ENCODE data around the gene PON3.

PON3 gene

GRCh38 chr7:95434557-95435421, 38.6 kb upstream of the PON3 start, which contains the start of gene PON2:
PON2 (minus strand) TSS chr7:95435028; CDS start chr7:95434951, 77 bp downstream.
- Histone ChIP-seq H3K4me2 (ENCODE audit: low read depth, low read length) (peak within 1 kb of the TSS; percentile 72), H3K79me2 (ENCODE audit: low read length) (peaks cover 10% of the 10 kb centered on the region), H3K9ac (ENCODE audit: low read length) (peak within 1 kb of the TSS; percentile 81), H3K4me3 (ENCODE audit: low read length) (peak within 1 kb of the TSS; percentile 77), H3K4me1 (ENCODE audit: low read length) (peaks cover 7% of the 10 kb centered on the region), H3F3A (ENCODE audit: insufficient read depth, low read length) (peaks cover 7% of the 10 kb centered on the region; the same call in 1 of the 2 replicates), H3K9me2 (replicated peaks; ENCODE audit: insufficient read depth, low read length) (no peaks in the 10 kb centered on the region), H2AFZ (ENCODE audit: low read length) (peak within 1 kb of the TSS; percentile 85), H3K9me3 (replicated peaks; ENCODE audit: insufficient read depth, low read length) (no peaks in the 10 kb centered on the region), H3K27me3 (replicated peaks; ENCODE audit: insufficient read depth, low read length) (no peaks in the 10 kb centered on the region), H4K20me1 (ENCODE audit: insufficient read depth, low read length) (no peaks in the 10 kb centered on the region), H3K27ac (ENCODE audit: low read length) (peak within 1 kb of the TSS; percentile 70; the same call in 1 of the 2 replicates), H3K36me3 (replicated peaks; ENCODE audit: insufficient read depth, low read length) (no peaks in the 10 kb centered on the region)
- TF ChIP-seq CTCF (IDR thresholded peaks at IDR 0.05; ENCODE audit: low read length) (no peak), EZH2 (optimal IDR thresholded peaks at IDR 0.05; ENCODE audit: low read depth, low read length) (no peak), EZH2phosphoT487 (IDR thresholded peaks at IDR 0.05; ENCODE audit: low read length) (no peak)
- DNase-seq: peak; percentile 81

DNA sequence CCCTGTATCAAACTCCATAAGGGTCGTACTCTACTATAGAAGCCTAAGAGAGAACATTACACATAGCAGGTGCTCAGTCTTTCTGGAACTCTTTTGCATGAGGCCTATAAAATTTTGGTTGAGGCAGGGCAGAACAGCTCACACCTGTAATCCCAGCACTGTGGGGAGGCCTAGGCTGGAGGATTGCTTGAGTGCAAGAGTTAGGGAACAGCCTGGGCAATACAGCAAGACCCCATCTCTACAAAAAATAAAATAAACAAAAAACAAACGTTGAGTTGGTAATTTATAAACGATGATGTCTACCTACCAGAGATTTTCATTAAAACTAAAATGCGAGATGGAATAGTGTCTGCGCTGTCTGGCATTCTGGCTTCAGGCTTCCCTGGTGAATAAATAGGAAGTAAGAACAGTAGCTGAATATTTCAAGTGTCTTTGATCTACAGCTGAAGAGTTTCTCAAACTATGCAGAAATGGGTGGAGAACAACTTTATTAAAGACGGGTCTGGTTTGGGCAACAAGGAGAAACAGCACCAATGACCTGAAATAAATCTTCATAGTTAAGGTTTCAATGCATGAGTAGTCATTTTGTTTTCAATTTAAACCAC, 37.9 kb upstream of the PON3 start:
- Histone ChIP-seq H4K20me1 (ENCODE audit: insufficient read depth, low read length) (no peaks in the 10 kb centered on the region), H3K27ac (ENCODE audit: low read length) (peak overlapping the region; percentile 70; the same call in 1 of the 2 replicates), H3K4me3 (ENCODE audit: low read length) (peak overlapping the region; percentile 77), H3K9ac (ENCODE audit: low read length) (peak overlapping the region; percentile 81), H3K9me2 (replicated peaks; ENCODE audit: insufficient read depth, low read length) (no peaks in the 10 kb centered on the region), H3K9me3 (replicated peaks; ENCODE audit: insufficient read depth, low read length) (no peaks in the 10 kb centered on the region), H3K36me3 (replicated peaks; ENCODE audit: insufficient read depth, low read length) (no peaks in the 10 kb centered on the region), H3F3A (ENCODE audit: insufficient read depth, low read length) (peaks cover 7% of the 10 kb centered on the region; the same call in 1 of the 2 replicates), H3K27me3 (replicated peaks; ENCODE audit: insufficient read depth, low read length) (no peaks in the 10 kb centered on the region), H2AFZ (ENCODE audit: low read length) (peak overlapping the region; percentile 85), H3K4me2 (ENCODE audit: low read depth, low read length) (peak overlapping the region; percentile 72), H3K79me2 (ENCODE audit: low read length) (peaks cover 10% of the 10 kb centered on the region), H3K4me1 (ENCODE audit: low read length) (peaks cover 7% of the 10 kb centered on the region)
- no peak for TF ChIP-seq EZH2 (optimal IDR thresholded peaks at IDR 0.05; ENCODE audit: low read depth, low read length)
- TF ChIP-seq EZH2phosphoT487 (IDR thresholded peaks at IDR 0.05; ENCODE audit: low read length): no peak
- TF ChIP-seq CTCF (IDR thresholded peaks at IDR 0.05; ENCODE audit: low read length): no peak
- no peak for DNase-seq

GRCh38 chr7:95433129-95433528, 37.0 kb upstream of the PON3 start:
- no peak for DNase-seq
- no peak for TF ChIP-seq EZH2 (optimal IDR thresholded peaks at IDR 0.05; ENCODE audit: low read depth, low read length)
- TF ChIP-seq EZH2phosphoT487 (IDR thresholded peaks at IDR 0.05; ENCODE audit: low read length): no peak
- no peak for TF ChIP-seq CTCF (IDR thresholded peaks at IDR 0.05; ENCODE audit: low read length)
- H3K4me1 ChIP-seq (ENCODE audit: low read length): peaks cover 7% of the 10 kb centered on the region

More at GRCh38 chr7:95433129-95433528, 37.0 kb upstream of the PON3 start:
- Histone ChIP-seq H3K27me3 (replicated peaks; ENCODE audit: insufficient read depth, low read length) (no peaks in the 10 kb centered on the region), H3K9me2 (replicated peaks; ENCODE audit: insufficient read depth, low read length) (no peaks in the 10 kb centered on the region), H2AFZ (ENCODE audit: low read length) (no peak overlapping the region), H4K20me1 (ENCODE audit: insufficient read depth, low read length) (no peaks in the 10 kb centered on the region), H3K4me3 (ENCODE audit: low read length) (no peak overlapping the region), H3K9me3 (replicated peaks; ENCODE audit: insufficient read depth, low read length) (no peaks in the 10 kb centered on the region), H3K79me2 (ENCODE audit: low read length) (peaks cover 10% of the 10 kb centered on the region), H3K9ac (ENCODE audit: low read length) (no peak overlapping the region), H3F3A (ENCODE audit: insufficient read depth, low read length) (peaks cover 7% of the 10 kb centered on the region; the same call in 1 of the 2 replicates), H3K36me3 (replicated peaks; ENCODE audit: insufficient read depth, low read length) (no peaks in the 10 kb centered on the region), H3K4me2 (ENCODE audit: low read depth, low read length) (no peak overlapping the region), H3K27ac (ENCODE audit: low read length) (no peak overlapping the region)
